Fibroblast of lung (primary cell): ENCODE results near the gene NRG4. TPM values are rescaled to one million over a fixed set of nuclear protein-coding genes. Genes with fewer than 3 reads are reported as not detected.

Experiments used
- DNase-seq, 2 donors: peaks; one replicate each; pipeline versions ENCODE4 v3.0.0 to v3.0.0-alpha.2; 2010; ENCODE audit warnings: low read depth in 2 of 2
- H2AFZ ChIP-seq: 2 replicates; pipeline ENCODE4 v1.5.1; 2012; ENCODE audit warnings: low read length, control low read depth, inconsistent platforms
- H3K27ac ChIP-seq: 2 replicates; pipeline ENCODE4 v1.5.1; 2011; ENCODE audit warnings: low read length, control low read depth; ENCODE audit not compliant: insufficient read depth
- H3K27me3 ChIP-seq: 2 replicates; pipeline ENCODE4 v1.5.1; 2011; ENCODE audit warnings: mild to moderate bottlenecking, low read length; ENCODE audit not compliant: control insufficient read depth, insufficient read depth
- H3K36me3 ChIP-seq: 2 replicates; pipeline ENCODE4 v1.5.1; 2011; ENCODE audit warnings: low read length; ENCODE audit not compliant: control insufficient read depth, insufficient read depth
- H3K4me1 ChIP-seq: 2 replicates; pipeline ENCODE4 v1.5.1; 2011; ENCODE audit warnings: low read length; ENCODE audit not compliant: control insufficient read depth, insufficient read depth; ENCODE audit errors: extremely low read depth
- H3K4me2 ChIP-seq: 2 replicates; pipeline ENCODE4 v1.5.1; 2011; ENCODE audit warnings: low read length, control low read depth; ENCODE audit not compliant: insufficient read depth; ENCODE audit errors: extremely low read depth
- H3K4me3 ChIP-seq, 4 experiments: fragments of 200-600 bp in 1 of 4; sonication (generic) in 1 of 4; replicated peaks in 1 of 4; 2 replicates each; pipeline ENCODE4 v1.5.1; 2011 to 2016; ENCODE audit warnings: low read length in 4 of 4, low read depth in 3 of 4, mild to moderate bottlenecking in 3 of 4, control low read depth in 2 of 4, inconsistent platforms in 1 of 4, mixed read lengths in 1 of 4; ENCODE audit not compliant: insufficient read depth in 1 of 4; ENCODE audit errors: control extremely low read depth in 1 of 4
- H3K79me2 ChIP-seq: 2 replicates; pipeline ENCODE4 v1.5.1; 2012; ENCODE audit warnings: mild to moderate bottlenecking, low read length, inconsistent platforms; ENCODE audit not compliant: control insufficient read depth, insufficient read depth
- H3K9ac ChIP-seq: 2 replicates; pipeline ENCODE4 v1.5.1; 2011; ENCODE audit warnings: mild to moderate bottlenecking, low read length, control low read depth; ENCODE audit not compliant: insufficient read depth
- H3K9me3 ChIP-seq: 2 replicates; pipeline ENCODE4 v1.5.1; 2012; ENCODE audit warnings: low read depth, low read length; ENCODE audit not compliant: control insufficient read depth, insufficient read depth
- H4K20me1 ChIP-seq: 2 replicates; pipeline ENCODE4 v1.5.1; 2011; ENCODE audit warnings: low read length; ENCODE audit not compliant: control insufficient read depth, insufficient read depth; ENCODE audit errors: extremely low read depth
- CTCF ChIP-seq, 2 donors: IDR thresholded peaks in 1 of 2; conservative IDR thresholded peaks in 1 of 2; 1 replicate in 1 of 2; 2 replicates in 1 of 2; pipeline ENCODE4 v1.5.1; 2011 to 2012; ENCODE audit warnings: low read length in 2 of 2, control low read depth in 1 of 2, inconsistent platforms in 1 of 2, low read depth in 1 of 2, mild to moderate bottlenecking in 1 of 2
- EZH2 ChIP-seq: IDR thresholded peaks from 2 replicates; pipeline ENCODE4 v1.5.1; 2012; ENCODE audit warnings: low read length, control low read depth, mild to moderate bottlenecking; ENCODE audit errors: missing control alignments
- polyA plus RNA-seq, 2 donors: library from polyadenylated mRNA; depleted of rRNA in 1 of 2; stranded (reverse) in 1 of 2; unstranded in 1 of 2; fragments of >200 nt; gene quantifications; 2 replicates each; pipeline ENCODE4 v1.2.1, GENCODE V29; 2011 to 2012; ENCODE audit warnings: missing spikeins in 1 of 2
- total RNA-seq: library from RNA; depleted of rRNA; stranded (reverse); fragments of >200 nt; gene quantifications from 2 replicates; pipeline ENCODE4 v1.2.1, GENCODE V29; 2014

Gene NRG4
- total and polyA plus RNA-seq, 2 donors (not counting 1 experiment from before 2014, with no cell fraction given) = 0.01 TPM; not detected in 1

- peak within 1 kb of the TSS; percentile 90 for H3K4me2 ChIP-seq
- peaks cover 4% of the 10 kb centered on the region for H3K4me1 ChIP-seq
- TF ChIP-seq CTCF (conservative IDR thresholded peaks at IDR 0.05 in 1 of 2, IDR thresholded peaks at IDR 0.05 in 1 of 2; ENCODE audit: low read depth in 1 of 2, low read length in 2 of 2) (peak in 1 of 2 donors; percentile 1), EZH2 (no peak)
- DNase-seq = peak; percentile 14 to 26
- no peaks in the 10 kb centered on the region for H3K36me3 ChIP-seq
- H4K20me1 ChIP-seq = no peaks in the 10 kb centered on the region
- H3K27me3 ChIP-seq = peaks cover 45% of the 10 kb centered on the region
- H3K9me3 ChIP-seq = no peaks in the 10 kb centered on the region
- no peaks in the 10 kb centered on the region for H3K79me2 ChIP-seq
- peak within 1 kb of the TSS; percentile 42 to 67 (median 54) for H3K4me3 ChIP-seq
- H3K27ac ChIP-seq = no peak within 1 kb of the TSS
- H2AFZ ChIP-seq = peak within 1 kb of the TSS; percentile 30
- H3K9ac ChIP-seq = no peak within 1 kb of the TSS
Observed at GRCh38 chr15:76059320-76060117, 47.3 kb upstream of the NRG4 start, which contains the start of gene TMEM266. TMEM266 (plus strand) TSS chr15:76059985; CDS start chr15:76134264, 74,279 bp downstream.

- Histone ChIP-seq H3K9ac (no peak overlapping the region), H3K27ac (no peak overlapping the region), H3K4me2 (peak overlapping the region; percentile 90), H3K9me3 (no peaks in the 10 kb centered on the region), H3K36me3 (no peaks in the 10 kb centered on the region), H3K4me3 (peak overlapping the region; percentile 42 to 67 (median 54)), H3K79me2 (no peaks in the 10 kb centered on the region), H2AFZ (peak overlapping the region; percentile 30), H3K27me3 (peaks cover 41% of the 10 kb centered on the region), H4K20me1 (no peaks in the 10 kb centered on the region), H3K4me1 (peaks cover 4% of the 10 kb centered on the region)
- DNase-seq = peak; percentile 3 to 14
- TF ChIP-seq CTCF (conservative IDR thresholded peaks at IDR 0.05 in 1 of 2, IDR thresholded peaks at IDR 0.05 in 1 of 2; ENCODE audit: low read depth in 1 of 2, low read length in 2 of 2) = peak in 1 of 2 donors; percentile 6
- TF ChIP-seq EZH2 = peak; percentile 78
Observed at GRCh38 chr15:76058714-76059319, 46.6 kb upstream of the NRG4 start.

GRCh38 chr15:76057332-76058000 lies 45.2 kb upstream of the NRG4 start:
- peak overlapping the region; percentile 41 for H3K4me2 ChIP-seq
- no peaks in the 10 kb centered on the region for H3K79me2 ChIP-seq
- peak; percentile 73 to 79 for TF ChIP-seq CTCF (conservative IDR thresholded peaks at IDR 0.05 in 1 of 2, IDR thresholded peaks at IDR 0.05 in 1 of 2; ENCODE audit: low read depth in 1 of 2, low read length in 2 of 2)
- TF ChIP-seq EZH2 = no peak
- H3K9ac ChIP-seq = no peak overlapping the region
- H3K9me3 ChIP-seq = no peaks in the 10 kb centered on the region
- H3K27ac ChIP-seq = no peak overlapping the region
- H3K36me3 ChIP-seq = no peaks in the 10 kb centered on the region
- H4K20me1 ChIP-seq = no peaks in the 10 kb centered on the region
- peak; percentile 21 to 57 for DNase-seq
- H2AFZ ChIP-seq = no peak overlapping the region
- H3K4me1 ChIP-seq = peaks cover 4% of the 10 kb centered on the region
- peak overlapping the region in 2 of 4 experiments; percentile 18 to 21 for H3K4me3 ChIP-seq
- peaks cover 33% of the 10 kb centered on the region for H3K27me3 ChIP-seq
